ENCODE data around the gene NTNG1. TPM values are rescaled to one million over a fixed set of nuclear protein-coding genes. Genes with fewer than 3 reads are reported as not detected.

NTNG1 gene
- total and polyA plus RNA-seq, 2 of the 4 experiments (the other 2 are of a cell fraction), result 1.2 to 2.3 TPM

DNA sequence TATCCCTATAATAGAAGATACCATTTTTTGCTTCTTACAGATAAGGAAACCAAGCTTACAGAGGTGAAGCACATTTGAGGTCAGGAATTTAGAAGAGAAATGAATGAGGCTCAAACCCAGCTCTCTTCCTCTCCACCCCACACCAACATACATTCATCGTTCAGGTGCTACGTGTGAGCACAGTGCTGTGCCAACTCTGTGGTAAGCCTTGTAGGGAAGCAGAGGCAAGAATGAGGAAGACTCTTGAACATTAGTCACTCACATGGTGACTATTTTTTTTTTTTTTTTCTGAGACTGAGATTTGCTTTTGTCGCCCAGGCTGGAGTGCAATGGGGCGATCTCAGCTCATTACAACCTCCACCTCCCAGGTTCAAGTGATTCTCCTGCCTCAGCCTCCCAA, 314.0 kb downstream of the NTNG1 start:
- Histone ChIP-seq H2BK120ac (ENCODE audit: low read depth, low read length) (no peak overlapping the region), H3K23ac (ENCODE audit: low read depth, low read length) (no peak overlapping the region), H3K4ac (ENCODE audit: low read depth, low read length) (no peak overlapping the region), H2BK5ac (ENCODE audit: low read depth, low read length, poor library complexity, severe bottlenecking) (no peak overlapping the region), H4K8ac (ENCODE audit: low read depth in 2 of 2, low read length in 2 of 2) (no peak overlapping the region), H3K4me3 (ENCODE audit: insufficient read depth, low read depth, low read length) (no peak overlapping the region), H3K9ac (ENCODE audit: low read depth, low read length) (no peak overlapping the region), H2BK20ac (ENCODE audit: low read depth, low read length) (no peak overlapping the region), H4K5ac (ENCODE audit: low read depth, low read length) (no peak overlapping the region), H3K56ac (ENCODE audit: extremely low read depth, insufficient read depth, low read length) (no peak overlapping the region), H3K27me3 (ENCODE audit: control insufficient read depth, insufficient read depth, low read length) (no peaks in the 10 kb centered on the region), H3K9me3 (ENCODE audit: control insufficient read depth, insufficient read depth, low read length) (no peaks in the 10 kb centered on the region), H4K91ac (ENCODE audit: insufficient read depth, low read depth, low read length) (no peak overlapping the region), H3K36me3 (ENCODE audit: control insufficient read depth, insufficient read depth, low read length) (no peaks in the 10 kb centered on the region), H2AK9ac (replicated peaks; ENCODE audit: low read depth, low read length, poor library complexity) (no peak overlapping the region), H3K27ac (ENCODE audit: insufficient read depth, low read length) (no peak overlapping the region), H3K9me1 (ENCODE audit: insufficient read depth, low read length) (no peaks in the 10 kb centered on the region), H4K20me1 (ENCODE audit: insufficient read depth, low read length) (no peaks in the 10 kb centered on the region), H3K14ac (replicated peaks; ENCODE audit: low read depth, low read length) (no peak overlapping the region), H3K79me1 (ENCODE audit: low read depth in 1 of 2, low read length in 2 of 2) (no peaks in the 10 kb centered on the region), H2BK15ac (ENCODE audit: low read depth, low read length) (no peak overlapping the region), H3K4me1 (ENCODE audit: control insufficient read depth, insufficient read depth, low read length) (no peaks in the 10 kb centered on the region), H2AK5ac (ENCODE audit: low read depth, low read length) (no peak overlapping the region), H2AFZ (replicated peaks; ENCODE audit: low read length, poor library complexity) (no peak overlapping the region), H3K18ac (ENCODE audit: low read depth, low read length) (no peak overlapping the region), H3K4me2 (ENCODE audit: low read depth, low read length) (no peak overlapping the region)
- no CpG with 5 or more reads among the region's 4 CpGs for WGBS, 2 experiments (ENCODE audit: extremely low coverage in 2 of 2, insufficient read length in 1 of 2)
- dilution Hi-C loops (cut with HindIII; ENCODE audit: low sequenced_read_pairs, unreplicated experiment) (no loop called here), intact Hi-C loops (cut with micrococcal nuclease) (no loop called here), in situ Hi-C loops (cut with MboI; ENCODE audit: low sequenced_read_pairs) (no loop called here)
- BruUV-seq (replicated peaks), result no TSS peak
- ATAC-seq (ENCODE audit: low read depth) (no peak), DNase-seq (no peak)
- TF ChIP-seq MAZ (IDR thresholded peaks at IDR 0.05; ENCODE audit: borderline replicate concordance, low read depth, low read length), result no peak
- TF ChIP-seq SMC3 (IDR thresholded peaks at IDR 0.05; ENCODE audit: low read depth, low read length), result no peak
- TF ChIP-seq CHD1 (IDR thresholded peaks at IDR 0.05; ENCODE audit: low read depth, low read length), result no peak
- TF ChIP-seq RAD21 (IDR thresholded peaks at IDR 0.05; ENCODE audit: low read length), result no peak
- TF ChIP-seq FOS (IDR thresholded peaks at IDR 0.05; ENCODE audit: low read depth, low read length), result no peak
- no peak for TF ChIP-seq NFE2L2 (IDR thresholded peaks at IDR 0.05; ENCODE audit: low read depth, low read length)
- TF ChIP-seq BHLHE40 (IDR thresholded peaks at IDR 0.05; ENCODE audit: low read depth, low read length), result no peak
- TF ChIP-seq, protein P1, sequence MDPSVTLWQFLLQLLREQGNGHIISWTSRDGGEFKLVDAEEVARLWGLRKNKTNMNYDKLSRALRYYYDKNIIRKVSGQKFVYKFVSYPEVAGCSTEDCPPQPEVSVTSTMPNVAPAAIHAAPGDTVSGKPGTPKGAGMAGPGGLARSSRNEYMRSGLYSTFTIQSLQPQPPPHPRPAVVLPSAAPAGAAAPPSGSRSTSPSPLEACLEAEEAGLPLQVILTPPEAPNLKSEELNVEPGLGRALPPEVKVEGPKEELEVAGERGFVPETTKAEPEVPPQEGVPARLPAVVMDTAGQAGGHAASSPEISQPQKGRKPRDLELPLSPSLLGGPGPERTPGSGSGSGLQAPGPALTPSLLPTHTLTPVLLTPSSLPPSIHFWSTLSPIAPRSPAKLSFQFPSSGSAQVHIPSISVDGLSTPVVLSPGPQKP (IDR thresholded peaks at IDR 0.05; ENCODE audit: borderline replicate concordance, low read depth, low read length), result no peak
- TF ChIP-seq POLR2A (IDR thresholded peaks at IDR 0.05; ENCODE audit: low read depth, low read length), result no peak
- TF ChIP-seq MAFK (IDR thresholded peaks at IDR 0.05; ENCODE audit: low read depth, low read length), result no peak
- TF ChIP-seq, protein P2, sequence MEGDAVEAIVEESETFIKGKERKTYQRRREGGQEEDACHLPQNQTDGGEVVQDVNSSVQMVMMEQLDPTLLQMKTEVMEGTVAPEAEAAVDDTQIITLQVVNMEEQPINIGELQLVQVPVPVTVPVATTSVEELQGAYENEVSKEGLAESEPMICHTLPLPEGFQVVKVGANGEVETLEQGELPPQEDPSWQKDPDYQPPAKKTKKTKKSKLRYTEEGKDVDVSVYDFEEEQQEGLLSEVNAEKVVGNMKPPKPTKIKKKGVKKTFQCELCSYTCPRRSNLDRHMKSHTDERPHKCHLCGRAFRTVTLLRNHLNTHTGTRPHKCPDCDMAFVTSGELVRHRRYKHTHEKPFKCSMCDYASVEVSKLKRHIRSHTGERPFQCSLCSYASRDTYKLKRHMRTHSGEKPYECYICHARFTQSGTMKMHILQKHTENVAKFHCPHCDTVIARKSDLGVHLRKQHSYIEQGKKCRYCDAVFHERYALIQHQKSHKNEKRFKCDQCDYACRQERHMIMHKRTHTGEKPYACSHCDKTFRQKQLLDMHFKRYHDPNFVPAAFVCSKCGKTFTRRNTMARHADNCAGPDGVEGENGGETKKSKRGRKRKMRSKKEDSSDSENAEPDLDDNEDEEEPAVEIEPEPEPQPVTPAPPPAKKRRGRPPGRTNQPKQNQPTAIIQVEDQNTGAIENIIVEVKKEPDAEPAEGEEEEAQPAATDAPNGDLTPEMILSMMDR (conservative IDR thresholded peaks at IDR 0.05; ENCODE audit: low read depth, low read length), result no peak
- TF ChIP-seq MXI1 (IDR thresholded peaks at IDR 0.05; ENCODE audit: borderline replicate concordance, low read depth, low read length), result no peak
- ChIA-PET POLR2A (ENCODE audit: unreplicated experiment) (no interaction called here), CTCF (no interaction called here)

Data from IMR-90 (cell line).